Fibroblast of lung (primary cell): Measurements from ENCODE around the gene GABRE. TPM values are rescaled to one million over a fixed set of nuclear protein-coding genes. Genes with fewer than 3 reads are reported as not detected.

Experiments used
- DNase-seq, 2 donors: peaks; one replicate each; pipeline versions ENCODE4 v3.0.0 to v3.0.0-alpha.2; 2010; ENCODE audit warnings: low read depth in 2 of 2
- H2AFZ ChIP-seq: 2 replicates; pipeline ENCODE4 v1.5.1; 2012; ENCODE audit warnings: low read length, control low read depth, inconsistent platforms
- H3K27ac ChIP-seq: 2 replicates; pipeline ENCODE4 v1.5.1; 2011; ENCODE audit warnings: low read length, control low read depth; ENCODE audit not compliant: insufficient read depth
- H3K27me3 ChIP-seq: 2 replicates; pipeline ENCODE4 v1.5.1; 2011; ENCODE audit warnings: mild to moderate bottlenecking, low read length; ENCODE audit not compliant: control insufficient read depth, insufficient read depth
- H3K36me3 ChIP-seq: 2 replicates; pipeline ENCODE4 v1.5.1; 2011; ENCODE audit warnings: low read length; ENCODE audit not compliant: control insufficient read depth, insufficient read depth
- H3K4me1 ChIP-seq: 2 replicates; pipeline ENCODE4 v1.5.1; 2011; ENCODE audit warnings: low read length; ENCODE audit not compliant: control insufficient read depth, insufficient read depth; ENCODE audit errors: extremely low read depth
- H3K4me2 ChIP-seq: 2 replicates; pipeline ENCODE4 v1.5.1; 2011; ENCODE audit warnings: low read length, control low read depth; ENCODE audit not compliant: insufficient read depth; ENCODE audit errors: extremely low read depth
- H3K4me3 ChIP-seq, 4 experiments: fragments of 200-600 bp in 1 of 4; sonication (generic) in 1 of 4; replicated peaks in 1 of 4; 2 replicates each; pipeline ENCODE4 v1.5.1; 2011 to 2016; ENCODE audit warnings: low read length in 4 of 4, low read depth in 3 of 4, mild to moderate bottlenecking in 3 of 4, control low read depth in 2 of 4, inconsistent platforms in 1 of 4, mixed read lengths in 1 of 4; ENCODE audit not compliant: insufficient read depth in 1 of 4; ENCODE audit errors: control extremely low read depth in 1 of 4
- H3K79me2 ChIP-seq: 2 replicates; pipeline ENCODE4 v1.5.1; 2012; ENCODE audit warnings: mild to moderate bottlenecking, low read length, inconsistent platforms; ENCODE audit not compliant: control insufficient read depth, insufficient read depth
- H3K9ac ChIP-seq: 2 replicates; pipeline ENCODE4 v1.5.1; 2011; ENCODE audit warnings: mild to moderate bottlenecking, low read length, control low read depth; ENCODE audit not compliant: insufficient read depth
- H3K9me3 ChIP-seq: 2 replicates; pipeline ENCODE4 v1.5.1; 2012; ENCODE audit warnings: low read depth, low read length; ENCODE audit not compliant: control insufficient read depth, insufficient read depth
- H4K20me1 ChIP-seq: 2 replicates; pipeline ENCODE4 v1.5.1; 2011; ENCODE audit warnings: low read length; ENCODE audit not compliant: control insufficient read depth, insufficient read depth; ENCODE audit errors: extremely low read depth
- EZH2 ChIP-seq: IDR thresholded peaks from 2 replicates; pipeline ENCODE4 v1.5.1; 2012; ENCODE audit warnings: low read length, control low read depth, mild to moderate bottlenecking; ENCODE audit errors: missing control alignments
- polyA plus RNA-seq, 2 donors: library from polyadenylated mRNA; depleted of rRNA in 1 of 2; stranded (reverse) in 1 of 2; unstranded in 1 of 2; fragments of >200 nt; gene quantifications; 2 replicates each; pipeline ENCODE4 v1.2.1, GENCODE V29; 2011 to 2012; ENCODE audit warnings: missing spikeins in 1 of 2
- total RNA-seq: library from RNA; depleted of rRNA; stranded (reverse); fragments of >200 nt; gene quantifications from 2 replicates; pipeline ENCODE4 v1.2.1, GENCODE V29; 2014
- TF ChIP-seq, protein P1 (sequence below), 2 donors: IDR thresholded peaks in 1 of 2; conservative IDR thresholded peaks in 1 of 2; 1 replicate in 1 of 2; 2 replicates in 1 of 2; pipeline ENCODE4 v1.5.1; 2011 to 2012; ENCODE audit warnings: low read length in 2 of 2, control low read depth in 1 of 2, inconsistent platforms in 1 of 2, low read depth in 1 of 2, mild to moderate bottlenecking in 1 of 2

GABRE gene
- total and polyA plus RNA-seq, 2 donors (not counting 1 experiment from before 2014, with no cell fraction given): 2.0 to 3.8 TPM

DNA sequence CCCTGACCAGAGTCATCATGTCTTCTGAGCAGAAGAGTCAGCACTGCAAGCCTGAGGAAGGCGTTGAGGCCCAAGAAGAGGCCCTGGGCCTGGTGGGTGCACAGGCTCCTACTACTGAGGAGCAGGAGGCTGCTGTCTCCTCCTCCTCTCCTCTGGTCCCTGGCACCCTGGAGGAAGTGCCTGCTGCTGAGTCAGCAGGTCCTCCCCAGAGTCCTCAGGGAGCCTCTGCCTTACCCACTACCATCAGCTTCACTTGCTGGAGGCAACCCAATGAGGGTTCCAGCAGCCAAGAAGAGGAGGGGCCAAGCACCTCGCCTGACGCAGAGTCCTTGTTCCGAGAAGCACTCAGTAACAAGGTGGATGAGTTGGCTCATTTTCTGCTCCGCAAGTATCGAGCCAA is 50.8 kb downstream of the GABRE start:
- H3K27ac ChIP-seq: no peak overlapping the region
- no peak overlapping the region for H2AFZ ChIP-seq

DNA sequence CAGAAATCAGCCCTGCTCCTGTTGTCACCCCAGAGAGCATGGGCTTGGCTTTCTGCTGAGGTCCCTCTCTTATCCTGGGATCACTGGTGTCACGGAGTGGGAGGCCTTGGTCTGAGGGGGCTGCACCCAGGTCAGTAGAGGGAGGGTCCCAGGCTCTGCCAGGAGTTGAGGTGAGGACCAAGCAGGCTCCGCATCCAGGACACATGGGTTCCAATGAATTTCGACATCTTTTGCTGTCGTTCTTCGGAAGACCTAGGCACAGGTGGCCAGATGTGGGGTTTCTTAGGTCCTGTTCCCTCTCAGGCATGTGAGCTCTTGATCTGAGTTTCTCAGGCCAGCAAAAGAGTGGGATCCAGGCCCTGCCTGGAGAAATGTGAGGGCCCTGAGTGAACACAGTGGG is 51.8 kb downstream of the GABRE start:
- Histone ChIP-seq H3K9me3 (no peaks in the 10 kb centered on the region), H3K4me1 (no peaks in the 10 kb centered on the region), H3K4me2 (no peak overlapping the region), H3K27me3 (no peaks in the 10 kb centered on the region), H4K20me1 (no peaks in the 10 kb centered on the region), H2AFZ (no peak overlapping the region), H3K4me3 (no peak overlapping the region), H3K27ac (no peak overlapping the region), H3K9ac (no peak overlapping the region), H3K79me2 (no peaks in the 10 kb centered on the region), H3K36me3 (no peaks in the 10 kb centered on the region)
- DNase-seq: no peak
- TF ChIP-seq EZH2: no peak
- TF ChIP-seq, protein P1, sequence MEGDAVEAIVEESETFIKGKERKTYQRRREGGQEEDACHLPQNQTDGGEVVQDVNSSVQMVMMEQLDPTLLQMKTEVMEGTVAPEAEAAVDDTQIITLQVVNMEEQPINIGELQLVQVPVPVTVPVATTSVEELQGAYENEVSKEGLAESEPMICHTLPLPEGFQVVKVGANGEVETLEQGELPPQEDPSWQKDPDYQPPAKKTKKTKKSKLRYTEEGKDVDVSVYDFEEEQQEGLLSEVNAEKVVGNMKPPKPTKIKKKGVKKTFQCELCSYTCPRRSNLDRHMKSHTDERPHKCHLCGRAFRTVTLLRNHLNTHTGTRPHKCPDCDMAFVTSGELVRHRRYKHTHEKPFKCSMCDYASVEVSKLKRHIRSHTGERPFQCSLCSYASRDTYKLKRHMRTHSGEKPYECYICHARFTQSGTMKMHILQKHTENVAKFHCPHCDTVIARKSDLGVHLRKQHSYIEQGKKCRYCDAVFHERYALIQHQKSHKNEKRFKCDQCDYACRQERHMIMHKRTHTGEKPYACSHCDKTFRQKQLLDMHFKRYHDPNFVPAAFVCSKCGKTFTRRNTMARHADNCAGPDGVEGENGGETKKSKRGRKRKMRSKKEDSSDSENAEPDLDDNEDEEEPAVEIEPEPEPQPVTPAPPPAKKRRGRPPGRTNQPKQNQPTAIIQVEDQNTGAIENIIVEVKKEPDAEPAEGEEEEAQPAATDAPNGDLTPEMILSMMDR (conservative IDR thresholded peaks at IDR 0.05 in 1 of 2, IDR thresholded peaks at IDR 0.05 in 1 of 2; ENCODE audit: low read depth in 1 of 2, low read length in 2 of 2): no peak

More for the DNA sequence above, 50.8 kb downstream of the GABRE start:
- Histone ChIP-seq H3K4me2 (no peak overlapping the region), H3K36me3 (no peaks in the 10 kb centered on the region), H3K9me3 (no peaks in the 10 kb centered on the region), H3K9ac (no peak overlapping the region), H3K4me3 (no peak overlapping the region), H3K4me1 (no peaks in the 10 kb centered on the region), H3K79me2 (no peaks in the 10 kb centered on the region), H4K20me1 (no peaks in the 10 kb centered on the region), H3K27me3 (no peaks in the 10 kb centered on the region)
- DNase-seq: no peak
- TF ChIP-seq EZH2: no peak
- TF ChIP-seq, protein P1 (conservative IDR thresholded peaks at IDR 0.05 in 1 of 2, IDR thresholded peaks at IDR 0.05 in 1 of 2; ENCODE audit: low read depth in 1 of 2, low read length in 2 of 2): no peak

DNA sequence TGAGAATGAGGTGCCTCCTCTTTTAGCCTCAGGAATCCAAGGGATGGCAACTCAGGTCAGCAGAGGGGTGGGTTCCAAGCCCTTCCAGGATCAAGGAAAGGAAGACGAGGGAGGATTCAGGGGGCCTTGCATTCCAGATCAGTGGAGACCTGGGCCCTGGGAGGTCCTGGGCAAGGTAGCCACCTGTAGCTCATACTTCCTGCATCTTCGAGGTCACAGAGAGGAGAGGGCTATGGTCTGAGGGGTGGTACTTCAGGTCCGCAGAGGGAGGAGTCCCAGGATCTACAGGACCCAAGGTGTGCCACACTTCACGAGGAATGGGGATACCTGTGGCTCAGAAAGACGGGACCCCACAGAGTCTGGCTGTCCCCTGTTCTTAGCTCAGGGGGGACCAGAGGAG is 52.6 kb downstream of the GABRE start:
- Histone ChIP-seq H3K4me1 (no peaks in the 10 kb centered on the region), H3K4me3 (no peak overlapping the region), H3K27me3 (no peaks in the 10 kb centered on the region), H3K36me3 (no peaks in the 10 kb centered on the region), H3K4me2 (no peak overlapping the region), H3K9me3 (no peaks in the 10 kb centered on the region), H3K27ac (no peak overlapping the region), H4K20me1 (no peaks in the 10 kb centered on the region), H3K79me2 (no peaks in the 10 kb centered on the region), H2AFZ (no peak overlapping the region), H3K9ac (no peak overlapping the region)
- DNase-seq: no peak
- no peak for TF ChIP-seq EZH2
- TF ChIP-seq, protein P1 (conservative IDR thresholded peaks at IDR 0.05 in 1 of 2, IDR thresholded peaks at IDR 0.05 in 1 of 2; ENCODE audit: low read depth in 1 of 2, low read length in 2 of 2): no peak
